Trophoblast cell (in vitro differentiated cells and primary cell): ENCODE data around the gene KIF26A.

Experiments
- DNase-seq, 2 donors: peaks; one replicate each; pipeline ENCODE4 v3.0.0-alpha.2; 2016
- H2AFZ ChIP-seq: 2 replicates; pipeline ENCODE4 v1.6.1; 2013; ENCODE audit warnings: low read length, moderate library complexity, mild to moderate bottlenecking; ENCODE audit not compliant: insufficient read depth, poor library complexity
- H2AK5ac ChIP-seq: 2 replicates; pipeline ENCODE4 v1.6.1; 2013; ENCODE audit warnings: mild to moderate bottlenecking, low read length
- H2BK120ac ChIP-seq: 2 replicates; pipeline ENCODE4 v1.6.1; 2013; ENCODE audit warnings: low read length, mild to moderate bottlenecking, moderate library complexity; ENCODE audit not compliant: insufficient read depth, poor library complexity
- H2BK12ac ChIP-seq: 2 replicates; pipeline ENCODE4 v1.6.1; 2013; ENCODE audit warnings: mild to moderate bottlenecking, low read length, moderate library complexity
- H2BK5ac ChIP-seq: 2 replicates; pipeline ENCODE4 v1.6.1; 2013; ENCODE audit warnings: low read length, low read depth, moderate library complexity, mild to moderate bottlenecking; ENCODE audit not compliant: poor library complexity
- H3K14ac ChIP-seq: 2 replicates; pipeline ENCODE4 v1.6.1; 2013; ENCODE audit warnings: mild to moderate bottlenecking, low read length
- H3K18ac ChIP-seq: 2 replicates; pipeline ENCODE4 v1.6.1; 2013; ENCODE audit warnings: mild to moderate bottlenecking, low read length
- H3K23ac ChIP-seq: 2 replicates; pipeline ENCODE4 v1.6.1; 2013; ENCODE audit warnings: low read length
- H3K27ac ChIP-seq: 2 replicates; pipeline ENCODE4 v1.5.1; 2013; ENCODE audit warnings: low read depth, mild to moderate bottlenecking, inconsistent platforms, low read length, moderate library complexity
- H3K27me3 ChIP-seq: 2 replicates; pipeline ENCODE4 v1.6.1; 2013; ENCODE audit warnings: inconsistent platforms, mild to moderate bottlenecking, low read length, moderate library complexity; ENCODE audit not compliant: insufficient read depth
- H3K36me3 ChIP-seq, 2 experiments: 1 replicate in 1 of 2; 2 replicates in 1 of 2; pipeline ENCODE4 v1.6.1; 2013; ENCODE audit warnings: low read length in 2 of 2, mild to moderate bottlenecking in 2 of 2, moderate library complexity in 1 of 2; ENCODE audit not compliant: insufficient read depth in 2 of 2, control insufficient read depth in 1 of 2
- H3K4ac ChIP-seq: 2 replicates; pipeline ENCODE4 v1.6.1; 2013; ENCODE audit warnings: low read depth, mild to moderate bottlenecking, low read length, moderate library complexity
- H3K4me1 ChIP-seq, 2 experiments: 1 replicate in 1 of 2; 2 replicates in 1 of 2; pipeline ENCODE4 v1.6.1; 2013; ENCODE audit warnings: low read length in 2 of 2, mild to moderate bottlenecking in 2 of 2, moderate library complexity in 1 of 2; ENCODE audit not compliant: insufficient read depth in 2 of 2, control insufficient read depth in 1 of 2
- H3K4me2 ChIP-seq: 2 replicates; pipeline ENCODE4 v1.6.1; 2013; ENCODE audit warnings: inconsistent platforms, mild to moderate bottlenecking, low read length, moderate library complexity
- H3K4me3 ChIP-seq: 2 replicates; pipeline ENCODE4 v1.5.1; 2013; ENCODE audit warnings: mild to moderate bottlenecking, low read depth, low read length, inconsistent platforms
- H3K79me1 ChIP-seq: one replicate; pipeline ENCODE4 v1.6.1; 2013; ENCODE audit warnings: low read length
- H3K79me2 ChIP-seq: 2 replicates; pipeline ENCODE4 v1.6.1; 2013; ENCODE audit warnings: low read length, mild to moderate bottlenecking; ENCODE audit not compliant: control insufficient read depth, insufficient read depth, poor library complexity
- H3K9ac ChIP-seq: 2 replicates; pipeline ENCODE4 v1.6.1; 2013; ENCODE audit warnings: mild to moderate bottlenecking, low read length
- H3K9me3 ChIP-seq: 2 replicates; pipeline ENCODE4 v1.6.1; 2013; ENCODE audit warnings: low read depth, mild to moderate bottlenecking, control low read depth, inconsistent platforms, low read length; ENCODE audit not compliant: insufficient read depth
- H4K12ac ChIP-seq: 2 replicates; pipeline ENCODE4 v1.6.1; 2013; ENCODE audit warnings: low read depth, mild to moderate bottlenecking, low read length, moderate library complexity
- H4K8ac ChIP-seq: 2 replicates; pipeline ENCODE4 v1.6.1; 2013; ENCODE audit warnings: low read depth, mild to moderate bottlenecking, low read length, moderate library complexity
- H4K91ac ChIP-seq: one replicate; pipeline ENCODE4 v1.6.1; 2013; ENCODE audit warnings: low read depth, mild to moderate bottlenecking, low read length, moderate library complexity
- WGBS: extraction: QIAGEN DNeasy Blood & Tissue Kit; methylation state at CpG from one replicate; pipeline ENCODE4 v1.1.7; 2013; ENCODE audit warnings: missing lambda C conversion rate; ENCODE audit not compliant: insufficient read length, insufficient coverage; ENCODE audit errors: extremely low coverage; 5-methylcytosine and 5-hydroxymethylcytosine counted together

KIF26A gene

DNA sequence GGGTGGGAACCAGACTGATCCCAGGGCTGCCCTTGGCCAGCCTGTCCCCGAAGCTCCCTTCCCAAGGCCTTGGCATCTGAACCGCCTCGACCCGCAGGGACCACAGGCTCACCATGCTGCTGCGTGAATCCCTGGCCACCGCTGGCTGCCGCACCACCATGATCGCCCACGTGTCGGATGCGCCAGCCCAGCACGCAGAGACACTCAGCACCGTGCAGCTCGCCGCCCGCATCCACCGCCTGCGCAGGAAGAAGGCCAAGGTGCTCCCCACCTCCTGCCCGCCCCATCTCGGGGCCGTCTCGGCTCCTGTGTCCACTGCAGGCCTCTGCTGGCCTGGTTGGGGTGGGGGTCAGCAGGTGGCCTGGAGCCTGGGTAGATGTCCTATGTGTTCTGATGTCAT lies 35.7 kb downstream of the KIF26A start:
- no CpG with 5 or more reads among the region's 22 CpGs for WGBS
- Histone ChIP-seq H3K14ac (no peak overlapping the region), H3K9ac (no peak overlapping the region), H2AK5ac (no peak overlapping the region), H3K27ac (no peak overlapping the region), H3K79me2 (no peaks in the 10 kb centered on the region), H3K4me1 (peaks cover 14 to 16% of the 10 kb centered on the region in 2 experiments), H3K27me3 (no peaks in the 10 kb centered on the region), H3K36me3 (peaks cover 0 to 5% of the 10 kb centered on the region in 2 experiments), H3K4ac (no peak overlapping the region), H4K12ac (no peak overlapping the region), H3K23ac (no peak overlapping the region), H4K91ac (no peak overlapping the region), H4K8ac (no peak overlapping the region), H3K18ac (no peak overlapping the region), H2BK5ac (no peak overlapping the region), H2AFZ (no peak overlapping the region), H3K9me3 (peaks cover 3% of the 10 kb centered on the region), H2BK12ac (no peak overlapping the region), H2BK120ac (no peak overlapping the region), H3K4me2 (no peak overlapping the region), H3K4me3 (no peak overlapping the region), H3K79me1 (peaks cover 6% of the 10 kb centered on the region)
- DNase-seq, result no peak

DNA sequence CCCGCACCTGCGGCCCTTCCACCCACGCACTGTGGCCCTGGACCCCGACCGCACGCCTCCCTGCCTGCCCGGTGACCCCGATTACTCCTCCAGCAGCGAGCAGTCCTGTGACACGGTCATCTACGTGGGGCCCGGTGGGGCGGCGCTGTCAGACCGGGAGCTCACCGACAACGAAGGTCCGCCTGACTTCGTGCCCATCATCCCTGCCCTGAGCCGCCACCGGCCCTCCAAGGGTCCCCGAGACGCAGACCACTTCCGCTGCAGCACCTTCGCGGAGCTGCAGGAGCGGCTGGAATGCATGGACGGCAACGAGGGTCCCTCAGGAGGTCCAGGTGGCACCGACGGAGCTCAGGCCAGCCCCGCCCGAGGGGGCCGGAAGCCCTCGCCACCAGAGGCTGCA lies 36.7 kb downstream of the KIF26A start:
- Histone ChIP-seq H2AK5ac (no peak overlapping the region), H2AFZ (no peak overlapping the region), H3K27ac (no peak overlapping the region), H2BK12ac (no peak overlapping the region), H4K8ac (no peak overlapping the region), H3K4me1 (peaks cover 14 to 16% of the 10 kb centered on the region in 2 experiments), H4K91ac (no peak overlapping the region), H3K79me2 (no peaks in the 10 kb centered on the region), H3K4me3 (no peak overlapping the region), H3K4ac (no peak overlapping the region), H3K4me2 (no peak overlapping the region), H3K27me3 (no peaks in the 10 kb centered on the region), H3K36me3 (peaks cover 0 to 5% of the 10 kb centered on the region in 2 experiments), H2BK120ac (no peak overlapping the region), H3K18ac (no peak overlapping the region), H3K79me1 (peaks cover 6% of the 10 kb centered on the region), H3K9me3 (peaks cover 3% of the 10 kb centered on the region), H3K14ac (no peak overlapping the region), H2BK5ac (no peak overlapping the region), H3K9ac (no peak overlapping the region), H4K12ac (no peak overlapping the region), H3K23ac (no peak overlapping the region)
- no peak for DNase-seq
- WGBS, result no CpG with 5 or more reads among the region's 35 CpGs

DNA sequence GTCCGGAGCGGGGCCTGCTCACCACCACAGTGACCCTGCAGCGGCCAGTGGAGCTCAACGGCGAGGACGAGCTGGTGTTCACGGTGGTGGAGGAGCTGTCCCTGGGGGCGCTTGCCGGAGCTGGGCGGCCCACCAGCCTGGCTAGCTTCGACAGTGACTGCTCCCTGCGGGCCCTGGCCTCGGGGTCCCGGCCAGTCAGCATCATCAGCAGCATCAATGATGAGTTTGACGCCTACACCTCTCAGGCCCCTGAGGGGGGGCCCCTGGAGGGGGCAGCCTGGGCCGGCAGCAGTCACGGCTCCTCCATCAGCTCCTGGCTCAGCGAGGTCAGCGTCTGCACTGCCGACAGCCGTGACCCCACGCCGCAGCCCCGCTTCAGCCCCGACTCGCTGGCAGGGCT lies 37.4 kb downstream of the KIF26A start:
- H4K8ac ChIP-seq, result no peak overlapping the region
- H4K91ac ChIP-seq, result no peak overlapping the region
- H2AFZ ChIP-seq, result no peak overlapping the region
- H3K4me2 ChIP-seq, result no peak overlapping the region
- no CpG with 5 or more reads among the region's 26 CpGs for WGBS
- H3K36me3 ChIP-seq, result peaks cover 0 to 5% of the 10 kb centered on the region in 2 experiments
- H2BK120ac ChIP-seq, result no peak overlapping the region
- no peaks in the 10 kb centered on the region for H3K27me3 ChIP-seq
- H3K27ac ChIP-seq, result no peak overlapping the region
- no peak overlapping the region for H3K23ac ChIP-seq
- no peak overlapping the region for H2BK12ac ChIP-seq
- H3K9me3 ChIP-seq, result peaks cover 3% of the 10 kb centered on the region
- H3K4me1 ChIP-seq, result peaks cover 11 to 13% of the 10 kb centered on the region in 2 experiments
- no peak overlapping the region for H3K14ac ChIP-seq
- no peak overlapping the region for H3K4ac ChIP-seq
- H4K12ac ChIP-seq, result no peak overlapping the region
- no peaks in the 10 kb centered on the region for H3K79me2 ChIP-seq
- no peak overlapping the region for H2BK5ac ChIP-seq
- no peak overlapping the region for H3K4me3 ChIP-seq
- no peak overlapping the region for H3K18ac ChIP-seq
- H3K9ac ChIP-seq, result no peak overlapping the region
- H2AK5ac ChIP-seq, result no peak overlapping the region
- peaks cover 5% of the 10 kb centered on the region for H3K79me1 ChIP-seq
- DNase-seq, result no peak

- no peak overlapping the region for H3K4me3 ChIP-seq
- H3K79me2 ChIP-seq, result no peaks in the 10 kb centered on the region
Measured at GRCh38 chr14:104176611-104177010, 38.2 kb downstream of the KIF26A start.

More at GRCh38 chr14:104176611-104177010, 38.2 kb downstream of the KIF26A start:
- peaks cover 4 to 5% of the 10 kb centered on the region in 2 experiments for H3K4me1 ChIP-seq
- H3K23ac ChIP-seq, result no peak overlapping the region
- H4K8ac ChIP-seq, result no peak overlapping the region
- H2AK5ac ChIP-seq, result no peak overlapping the region
- no peaks in the 10 kb centered on the region for H3K79me1 ChIP-seq
- H3K14ac ChIP-seq, result no peak overlapping the region
- no peak overlapping the region for H3K27ac ChIP-seq
- no peak overlapping the region for H3K18ac ChIP-seq
- H2AFZ ChIP-seq, result no peak overlapping the region
- H3K27me3 ChIP-seq, result no peaks in the 10 kb centered on the region
- WGBS, result no CpG with 5 or more reads among the region's 25 CpGs
- peaks cover 0 to 5% of the 10 kb centered on the region in 2 experiments for H3K36me3 ChIP-seq
- H2BK120ac ChIP-seq, result no peak overlapping the region
- no peak overlapping the region for H3K9ac ChIP-seq
- no peak overlapping the region for H2BK12ac ChIP-seq
- H3K4me2 ChIP-seq, result no peak overlapping the region
- no peak overlapping the region for H4K12ac ChIP-seq
- no peak for DNase-seq
- H4K91ac ChIP-seq, result no peak overlapping the region
- peaks cover 3% of the 10 kb centered on the region for H3K9me3 ChIP-seq
- H3K4ac ChIP-seq, result no peak overlapping the region
- H2BK5ac ChIP-seq, result no peak overlapping the region
